ENCODE data around the gene EPB41L4B.

Gene EPB41L4B

DNA sequence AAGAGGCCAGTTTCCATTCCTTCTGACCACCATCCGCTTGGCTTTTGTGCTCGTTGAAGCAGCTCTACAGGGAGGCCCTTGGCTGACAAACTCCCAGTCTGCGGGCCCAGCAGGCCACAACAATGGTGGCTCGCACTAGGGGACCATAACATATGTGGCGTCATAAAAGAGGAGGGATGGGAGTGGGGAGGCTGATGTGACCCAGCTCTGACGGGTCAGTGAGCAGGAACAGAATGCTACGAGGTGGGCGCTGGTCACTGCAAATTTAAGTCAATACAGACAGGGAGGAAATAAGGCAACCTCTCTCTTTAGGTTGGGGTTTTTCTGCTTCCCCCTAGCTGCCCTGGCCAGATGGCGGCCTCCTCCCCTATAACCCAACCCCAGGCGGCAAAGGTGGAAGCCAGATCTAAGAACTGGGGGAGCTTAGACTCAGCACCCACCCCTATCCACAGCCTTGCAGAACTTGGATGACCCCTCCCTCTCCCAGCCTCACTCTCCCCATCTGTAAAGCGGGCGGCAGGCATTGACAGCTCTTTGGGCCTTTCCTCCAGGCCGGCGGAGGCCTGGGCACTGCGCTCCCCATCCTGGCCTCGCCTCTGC lies 154.6 kb downstream of the EPB41L4B start:
- FAIRE-seq (no peak), DNase-seq (ENCODE audit: insufficient read length) (no peak)
- TF ChIP-seq TAF1 (IDR thresholded peaks at IDR 0.05; ENCODE audit: borderline replicate concordance, low read depth, low read length) (no peak), POLR2AphosphoS5 (IDR thresholded peaks at IDR 0.05; ENCODE audit: low read depth, low read length) (no peak), POLR2A (IDR thresholded peaks at IDR 0.05; ENCODE audit: low read depth, low read length) (no peak)

DNA sequence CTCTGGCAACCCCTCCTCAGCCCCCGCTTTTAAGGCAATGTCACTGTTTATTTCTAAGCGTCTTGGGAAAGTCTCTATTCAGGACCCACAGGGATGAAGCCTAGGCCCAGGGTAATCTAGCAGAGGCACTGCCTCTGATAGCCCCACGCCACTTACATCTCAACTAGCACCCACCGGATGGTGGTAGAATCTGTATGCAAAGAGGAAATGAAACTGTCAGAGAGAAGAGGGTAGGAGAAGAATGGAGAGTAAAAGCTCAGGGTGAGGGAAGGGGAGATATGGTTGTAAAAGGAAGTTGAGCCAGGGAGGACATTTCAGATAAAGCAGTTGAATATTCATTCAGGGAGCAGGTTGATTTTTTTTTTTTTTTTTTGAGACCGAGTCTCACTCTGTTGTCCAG lies 156.8 kb downstream of the EPB41L4B start:
- FAIRE-seq (no peak), DNase-seq (ENCODE audit: insufficient read length) (no peak)
- no peak for TF ChIP-seq TAF1 (IDR thresholded peaks at IDR 0.05; ENCODE audit: borderline replicate concordance, low read depth, low read length)
- TF ChIP-seq POLR2A (IDR thresholded peaks at IDR 0.05; ENCODE audit: low read depth, low read length), result no peak
- no peak for TF ChIP-seq POLR2AphosphoS5 (IDR thresholded peaks at IDR 0.05; ENCODE audit: low read depth, low read length)

DNA sequence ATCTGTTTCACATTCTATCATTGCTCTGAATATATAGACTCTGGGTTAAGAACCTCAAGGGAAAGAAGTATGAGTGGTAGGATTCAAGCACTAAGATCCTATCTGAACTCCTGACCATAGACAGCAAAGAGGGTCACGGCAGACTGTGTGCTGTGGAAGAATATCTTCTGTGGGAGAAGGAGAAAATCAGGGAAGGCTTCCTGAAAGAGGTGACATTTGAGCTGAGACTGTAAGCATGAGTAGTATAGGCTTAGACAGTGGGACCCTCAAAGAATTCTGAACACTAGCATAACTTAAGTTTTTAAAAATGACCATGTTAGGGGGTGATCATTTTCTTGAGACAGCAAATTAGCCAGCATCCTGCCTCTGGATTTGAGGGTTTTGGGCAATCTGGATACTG lies 157.7 kb downstream of the EPB41L4B start:
- TF ChIP-seq POLR2AphosphoS5 (IDR thresholded peaks at IDR 0.05; ENCODE audit: low read depth, low read length) (no peak), POLR2A (IDR thresholded peaks at IDR 0.05; ENCODE audit: low read depth, low read length) (no peak), TAF1 (IDR thresholded peaks at IDR 0.05; ENCODE audit: borderline replicate concordance, low read depth, low read length) (no peak)
- DNase-seq (ENCODE audit: insufficient read length) (no peak), FAIRE-seq (no peak)

DNA sequence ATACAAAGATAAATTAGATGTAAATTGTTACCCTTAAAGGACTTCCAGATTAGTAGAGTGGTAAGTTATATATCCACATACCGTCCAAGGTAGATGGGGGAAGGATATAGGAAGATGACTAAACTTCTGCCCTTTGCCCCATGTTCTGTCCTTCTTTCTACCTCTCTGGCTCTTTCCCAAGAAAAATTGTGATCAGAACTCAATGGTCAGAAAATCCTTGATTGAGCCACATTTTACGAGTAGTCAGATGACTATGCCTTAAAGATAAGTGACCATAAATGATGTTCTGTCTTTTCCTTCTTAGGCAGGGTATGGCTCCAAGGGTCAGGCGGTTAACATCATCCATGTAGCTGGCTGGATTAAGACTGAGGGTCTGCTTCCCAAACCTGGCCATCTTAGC lies 158.2 kb downstream of the EPB41L4B start:
- no peak for FAIRE-seq

DNA sequence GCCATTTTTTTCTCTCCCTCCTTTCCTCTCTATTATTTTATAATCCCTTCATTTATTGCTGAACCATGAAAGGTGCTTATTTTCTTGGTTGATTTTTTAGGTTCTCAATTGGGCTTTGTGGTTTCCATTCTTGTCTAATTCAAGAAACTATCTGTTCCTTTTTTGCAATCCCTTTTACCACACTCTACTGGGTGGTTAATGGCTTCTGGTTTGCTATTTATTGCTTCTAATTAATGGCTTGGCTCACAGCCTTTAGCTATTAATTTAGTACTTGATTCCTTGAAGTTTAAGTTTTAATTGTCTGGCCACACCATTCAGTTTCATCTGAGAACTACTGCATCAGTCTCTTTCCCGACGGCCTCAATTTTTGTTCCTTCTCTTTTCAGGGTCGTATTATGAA lies 159.4 kb downstream of the EPB41L4B start:
- no peak for TF ChIP-seq POLR2AphosphoS5 (IDR thresholded peaks at IDR 0.05; ENCODE audit: low read depth, low read length)
- TF ChIP-seq TAF1 (IDR thresholded peaks at IDR 0.05; ENCODE audit: borderline replicate concordance, low read depth, low read length), result no peak
- TF ChIP-seq POLR2A (IDR thresholded peaks at IDR 0.05; ENCODE audit: low read depth, low read length), result no peak
- DNase-seq (ENCODE audit: insufficient read length), result no peak
- FAIRE-seq, result no peak

More for the DNA sequence above, 158.2 kb downstream of the EPB41L4B start:
- DNase-seq (ENCODE audit: insufficient read length), result no peak
- TF ChIP-seq TAF1 (IDR thresholded peaks at IDR 0.05; ENCODE audit: borderline replicate concordance, low read depth, low read length) (no peak), POLR2AphosphoS5 (IDR thresholded peaks at IDR 0.05; ENCODE audit: low read depth, low read length) (no peak), POLR2A (IDR thresholded peaks at IDR 0.05; ENCODE audit: low read depth, low read length) (no peak)

GRCh38 chr9:109159583-109159982 lies 161.3 kb downstream of the EPB41L4B start:
- no peak for TF ChIP-seq POLR2AphosphoS5 (IDR thresholded peaks at IDR 0.05; ENCODE audit: low read depth, low read length)
- no peak for FAIRE-seq
- DNase-seq (ENCODE audit: insufficient read length), result no peak

GRCh38 chr9:109158651-109159050 lies 162.2 kb downstream of the EPB41L4B start:
- TF ChIP-seq POLR2A (IDR thresholded peaks at IDR 0.05; ENCODE audit: low read depth, low read length) (no peak), TAF1 (IDR thresholded peaks at IDR 0.05; ENCODE audit: borderline replicate concordance, low read depth, low read length) (no peak), POLR2AphosphoS5 (IDR thresholded peaks at IDR 0.05; ENCODE audit: low read depth, low read length) (no peak)
- FAIRE-seq (no peak), DNase-seq (ENCODE audit: insufficient read length) (no peak)

GRCh38 chr9:109156708-109157107 lies 164.2 kb downstream of the EPB41L4B start:
- TF ChIP-seq TAF1 (IDR thresholded peaks at IDR 0.05; ENCODE audit: borderline replicate concordance, low read depth, low read length), result no peak
- no peak for TF ChIP-seq POLR2AphosphoS5 (IDR thresholded peaks at IDR 0.05; ENCODE audit: low read depth, low read length)
- no peak for TF ChIP-seq POLR2A (IDR thresholded peaks at IDR 0.05; ENCODE audit: low read depth, low read length)
- FAIRE-seq, result no peak
- no peak for DNase-seq (ENCODE audit: insufficient read length)

- DNase-seq (ENCODE audit: insufficient read length) (no peak), FAIRE-seq (no peak)
- TF ChIP-seq POLR2A (IDR thresholded peaks at IDR 0.05; ENCODE audit: low read depth, low read length), result no peak
- no peak for TF ChIP-seq POLR2AphosphoS5 (IDR thresholded peaks at IDR 0.05; ENCODE audit: low read depth, low read length)
- no peak for TF ChIP-seq TAF1 (IDR thresholded peaks at IDR 0.05; ENCODE audit: borderline replicate concordance, low read depth, low read length)
Measured at GRCh38 chr9:109150925-109151545, 169.8 kb downstream of the EPB41L4B start.

DNA sequence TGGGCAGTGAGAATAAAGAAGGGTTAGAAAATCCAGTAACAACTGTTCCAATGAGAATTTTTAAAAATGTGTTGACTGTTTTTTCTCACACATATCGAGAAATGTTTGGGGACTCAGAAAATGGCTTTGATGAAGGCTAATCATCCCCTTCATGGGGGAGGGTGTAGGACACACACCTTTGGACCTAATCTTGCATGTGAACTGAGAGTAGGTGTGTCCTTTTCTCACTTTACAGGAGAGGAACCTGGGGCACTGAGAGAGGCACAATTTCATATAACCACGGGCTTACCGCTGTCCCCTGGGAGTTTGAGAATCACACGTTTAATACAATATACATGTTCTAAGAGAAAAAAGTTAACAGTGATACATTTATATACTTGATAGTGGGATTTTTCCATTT lies 171.1 kb downstream of the EPB41L4B start:
- TF ChIP-seq TAF1 (IDR thresholded peaks at IDR 0.05; ENCODE audit: borderline replicate concordance, low read depth, low read length) (no peak), POLR2AphosphoS5 (IDR thresholded peaks at IDR 0.05; ENCODE audit: low read depth, low read length) (no peak), POLR2A (IDR thresholded peaks at IDR 0.05; ENCODE audit: low read depth, low read length) (no peak)
- FAIRE-seq (no peak), DNase-seq (ENCODE audit: insufficient read length) (no peak)

- no peak for DNase-seq (ENCODE audit: insufficient read length)
- TF ChIP-seq TAF1 (IDR thresholded peaks at IDR 0.05; ENCODE audit: borderline replicate concordance, low read depth, low read length), result no peak
- no peak for TF ChIP-seq POLR2A (IDR thresholded peaks at IDR 0.05; ENCODE audit: low read depth, low read length)
- TF ChIP-seq POLR2AphosphoS5 (IDR thresholded peaks at IDR 0.05; ENCODE audit: low read depth, low read length), result no peak
- FAIRE-seq, result no peak
Measured at GRCh38 chr9:109149089-109149488, 171.8 kb downstream of the EPB41L4B start.

DNA sequence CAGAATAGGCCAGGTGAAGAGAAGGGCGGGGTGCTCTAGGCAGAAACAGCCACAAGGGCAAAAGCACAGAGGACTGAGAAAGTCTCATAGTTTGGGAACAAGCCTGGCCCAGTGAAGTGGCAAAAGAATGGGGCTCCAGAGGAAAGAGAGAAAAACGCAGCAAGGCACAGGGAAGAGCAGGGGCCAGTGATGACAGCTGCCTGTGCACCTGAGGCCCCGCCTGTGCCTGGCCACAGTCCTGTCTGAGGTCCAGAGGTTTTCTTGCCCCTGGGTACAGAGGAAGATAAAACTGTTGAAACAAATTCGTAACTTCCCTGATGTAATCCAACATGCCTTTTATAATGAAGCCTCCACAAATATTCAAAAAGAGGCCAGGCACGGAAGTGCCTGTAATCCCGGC lies 175.8 kb downstream of the EPB41L4B start:
- FAIRE-seq, result no peak
- DNase-seq (ENCODE audit: insufficient read length), result no peak
- TF ChIP-seq POLR2AphosphoS5 (IDR thresholded peaks at IDR 0.05; ENCODE audit: low read depth, low read length) (no peak), POLR2A (IDR thresholded peaks at IDR 0.05; ENCODE audit: low read depth, low read length) (no peak), TAF1 (IDR thresholded peaks at IDR 0.05; ENCODE audit: borderline replicate concordance, low read depth, low read length) (no peak)
